SK-N-SH (cell line): ENCODE results near the gene NLK. TPM values are rescaled to one million over a fixed set of nuclear protein-coding genes. Genes with fewer than 3 reads are reported as not detected.

Source experiments
- CTCF ChIA-PET: fragments of 300-600, 350-600 bp; formaldehyde crosslinking; extraction: SDS; loops from one replicate; lab custom pipeline; 2021; lab: Yijun Ruan, JAX
- POLR2A ChIA-PET: fragments of 350-600 bp; sonication (Branson Sonifier 250); formaldehyde crosslinking; extraction: SDS; loops from one replicate; lab custom pipeline; 2020; ENCODE audit warnings: antibody characterized with exemption, inconsistent platforms; lab: Yijun Ruan, JAX
- DNase-seq: peaks from one replicate; pipeline ENCODE4 v3.0.0; 2012
- H2AFZ ChIP-seq: fragments of 200-600 bp; sonication (generic); 2 replicates; pipeline ENCODE4 v1.8.1; 2016; ENCODE audit warnings: antibody characterized with exemption, mild to moderate bottlenecking, low read depth
- H3F3A ChIP-seq: fragments of 200-600 bp; sonication (generic); replicated peaks from 2 replicates; pipeline ENCODE3; 2016; ENCODE audit warnings: antibody characterized with exemption, mild to moderate bottlenecking; ENCODE audit not compliant: insufficient read depth
- H3K27ac ChIP-seq, 2 experiments: fragments of 200-500 bp in 1 of 2; fragments of 200-600 bp in 1 of 2; sonication (Bioruptor generic) in 1 of 2; sonication (generic), shearing (Covaris generic) in 1 of 2; 2 replicates each; pipeline versions ENCODE4 v1.5.1 to v1.6.1; 2014 to 2016; ENCODE audit warnings: low read depth in 2 of 2, inconsistent platforms in 1 of 2, low read length in 1 of 2, mild to moderate bottlenecking in 1 of 2, mixed read lengths in 1 of 2
- H3K27me3 ChIP-seq: fragments of 200-600 bp; sonication (generic), shearing (Covaris generic); 2 replicates; pipeline ENCODE4 v1.6.1; 2016; ENCODE audit warnings: mixed run types; ENCODE audit not compliant: insufficient read depth
- H3K36me3 ChIP-seq, 2 experiments: fragments of 200-500 bp in 1 of 2; fragments of 200-600 bp in 1 of 2; sonication (Bioruptor generic) in 1 of 2; sonication (generic) in 1 of 2; replicated peaks in 1 of 2; 2 replicates each; pipeline versions ENCODE3 to v1.5.1; 2014 to 2016; ENCODE audit warnings: low read length in 1 of 2, mild to moderate bottlenecking in 1 of 2; ENCODE audit not compliant: insufficient read depth in 2 of 2, control insufficient read depth in 1 of 2
- H3K4me1 ChIP-seq, 2 experiments: fragments of 200-500 bp in 1 of 2; fragments of 200-600 bp in 1 of 2; sonication (Bioruptor generic) in 1 of 2; sonication (generic), shearing (Covaris generic) in 1 of 2; 2 replicates each; pipeline versions ENCODE4 v1.5.1 to v1.6.1; 2014 to 2016; ENCODE audit warnings: low read depth in 1 of 2, low read length in 1 of 2, mixed run types in 1 of 2; ENCODE audit not compliant: insufficient read depth in 2 of 2, control insufficient read depth in 1 of 2
- H3K4me2 ChIP-seq: fragments of 200-600 bp; sonication (generic), shearing (Covaris generic); 2 replicates; pipeline ENCODE4 v1.6.1; 2017; ENCODE audit warnings: mixed run types
- H3K4me3 ChIP-seq, 2 experiments: fragments of 200-500 bp in 1 of 2; fragments of 200-600 bp in 1 of 2; sonication (Bioruptor generic) in 1 of 2; sonication (generic), shearing (Covaris generic) in 1 of 2; 2 replicates each; pipeline versions ENCODE4 v1.5.1 to v1.8.1; 2014 to 2016; ENCODE audit warnings: low read depth in 2 of 2, inconsistent platforms in 1 of 2, low read length in 1 of 2, mild to moderate bottlenecking in 1 of 2, mixed read lengths in 1 of 2, moderate library complexity in 1 of 2
- H3K79me2 ChIP-seq: fragments of 200-600 bp; sonication (generic); 2 replicates; pipeline ENCODE4 v1.8.1; 2017; ENCODE audit warnings: mild to moderate bottlenecking; ENCODE audit not compliant: insufficient read depth
- H3K9ac ChIP-seq: fragments of 200-600 bp; sonication (generic); 2 replicates; pipeline ENCODE4 v1.6.1; 2017; ENCODE audit warnings: mixed run types
- H3K9me2 ChIP-seq: fragments of 200-600 bp; sonication (generic); 2 replicates; pipeline ENCODE4 v1.6.1; 2017; ENCODE audit warnings: mixed run types
- H3K9me3 ChIP-seq: fragments of 200-600 bp; sonication (generic); 2 replicates; pipeline ENCODE4 v1.6.1; 2017; ENCODE audit warnings: mixed run types, mild to moderate bottlenecking, moderate library complexity
- H4K20me1 ChIP-seq: fragments of 200-600 bp; sonication (generic); 2 replicates; pipeline ENCODE4 v1.6.1; 2017; ENCODE audit warnings: mild to moderate bottlenecking, mixed run types; ENCODE audit not compliant: insufficient read depth
- ELF1 ChIP-seq: IDR thresholded peaks from 2 replicates; pipeline ENCODE4 v1.4.0; 2012
- FOXJ3 ChIP-seq: sonication (generic); formaldehyde crosslinking; IDR thresholded peaks from 2 replicates; pipeline ENCODE4 v1.5.1; 2020; ENCODE audit warnings: mild to moderate bottlenecking, missing genetic modification reagents
- FOXM1 ChIP-seq: IDR thresholded peaks from 2 replicates; pipeline ENCODE4 v1.4.0; 2012; ENCODE audit warnings: low read depth, mild to moderate bottlenecking
- GATA2 ChIP-seq: sonication (generic); formaldehyde crosslinking; IDR thresholded peaks from 2 replicates; pipeline ENCODE4 v1.5.0; 2020; ENCODE audit warnings: mild to moderate bottlenecking, missing genetic modification reagents
- JUND ChIP-seq: IDR thresholded peaks from 2 replicates; pipeline ENCODE4 v1.4.0; 2012
- MXI1 ChIP-seq: IDR thresholded peaks from 2 replicates; pipeline ENCODE4 v1.6.1; 2012; ENCODE audit warnings: mild to moderate bottlenecking, low read depth, low read length, improper control_type of control experiment
- NFIC ChIP-seq: IDR thresholded peaks from 2 replicates; pipeline ENCODE4 v1.4.0; 2012; ENCODE audit warnings: borderline replicate concordance
- NRF1 ChIP-seq: IDR thresholded peaks from 2 replicates; pipeline ENCODE4 v1.6.1; 2012; ENCODE audit warnings: low read depth, mild to moderate bottlenecking, low read length
- PBX3 ChIP-seq: IDR thresholded peaks from 2 replicates; pipeline ENCODE4; 2012
- POLR2AphosphoS5 ChIP-seq: IDR thresholded peaks from 2 replicates; pipeline ENCODE4 v1.6.1; 2012; ENCODE audit warnings: low read depth, low read length
- RCOR1 ChIP-seq: fragments of 150-350 bp; IDR thresholded peaks from 2 replicates; pipeline ENCODE4 v1.6.1; 2017; ENCODE audit warnings: antibody characterized with exemption, low read length
- REST ChIP-seq: IDR thresholded peaks from 2 replicates; pipeline ENCODE4 v1.6.1; 2012; ENCODE audit warnings: mild to moderate bottlenecking, low read depth, low read length, moderate library complexity
- RXRA ChIP-seq: IDR thresholded peaks from 2 replicates; pipeline ENCODE4 v1.4.0; 2012; ENCODE audit warnings: low read depth, mild to moderate bottlenecking, borderline replicate concordance
- TCF12 ChIP-seq: IDR thresholded peaks from 2 replicates; pipeline ENCODE4 v1.4.0; 2012
- YY1 ChIP-seq: IDR thresholded peaks from 2 replicates; pipeline ENCODE4 v1.4.0; 2012; ENCODE audit warnings: low read depth, mild to moderate bottlenecking
- WGBS: methylation state at CpG from one replicate; pipeline ENCODE4 v1.1.6; 2017; ENCODE audit warnings: low lambda C conversion rate; 5-methylcytosine and 5-hydroxymethylcytosine counted together
- polyA plus RNA-seq, 3 experiments: library from polyadenylated mRNA; depleted of rRNA; stranded (reverse); fragments of >200 nt; gene quantifications; 2 replicates each; pipeline ENCODE4 v1.2.3, GENCODE V29; 2012
- TF ChIP-seq, protein P1 (sequence below): fragments of 150-350 bp; IDR thresholded peaks from 2 replicates; pipeline ENCODE4 v1.6.1; 2016; ENCODE audit warnings: mild to moderate bottlenecking, low read depth, low read length
- TF ChIP-seq, protein P2 (sequence below): IDR thresholded peaks from 2 replicates; pipeline ENCODE4 v1.4.0; 2012; ENCODE audit warnings: low read depth

The NLK gene
- polyA plus RNA-seq, 1 of the 3 experiments (the other 2 are of a cell fraction) = 12.3 TPM

GRCh38 chr17:28056276-28056620 lies 13.8 kb downstream of the NLK start:
- H3K9me3 ChIP-seq = no peaks in the 10 kb centered on the region
- H3K9me2 ChIP-seq = no peaks in the 10 kb centered on the region
- no peak for DNase-seq
- H3K27ac ChIP-seq = no peak overlapping the region
- H4K20me1 ChIP-seq = peaks cover 63% of the 10 kb centered on the region
- 90% methylated on average over 3 of the region's 3 CpGs for WGBS
- ChIA-PET POLR2A (no interaction called here), CTCF (no interaction called here)
- peaks cover 5 to 13% of the 10 kb centered on the region in 2 experiments; a peak in 3 of 4 replicates for H3K4me1 ChIP-seq
- H3K79me2 ChIP-seq = peaks cover 100% of the 10 kb centered on the region
- peaks cover 6% of the 10 kb centered on the region for H3F3A ChIP-seq
- H3K36me3 ChIP-seq = no peaks in the 10 kb centered on the region
- H2AFZ ChIP-seq = no peak overlapping the region
- no peaks in the 10 kb centered on the region for H3K27me3 ChIP-seq
- no peak overlapping the region for H3K4me2 ChIP-seq
- H3K4me3 ChIP-seq = no peak overlapping the region
- no peak for TF ChIP-seq TCF12
- no peak for TF ChIP-seq POLR2AphosphoS5
- TF ChIP-seq JUND = no peak
- TF ChIP-seq RCOR1 = no peak
- TF ChIP-seq REST = no peak
- TF ChIP-seq NFIC = no peak
- no peak for TF ChIP-seq GATA2 (CRISPR knock-in tag)
- no peak for TF ChIP-seq PBX3
- TF ChIP-seq FOXM1 = no peak
- TF ChIP-seq NRF1 = no peak
- TF ChIP-seq, protein P1, sequence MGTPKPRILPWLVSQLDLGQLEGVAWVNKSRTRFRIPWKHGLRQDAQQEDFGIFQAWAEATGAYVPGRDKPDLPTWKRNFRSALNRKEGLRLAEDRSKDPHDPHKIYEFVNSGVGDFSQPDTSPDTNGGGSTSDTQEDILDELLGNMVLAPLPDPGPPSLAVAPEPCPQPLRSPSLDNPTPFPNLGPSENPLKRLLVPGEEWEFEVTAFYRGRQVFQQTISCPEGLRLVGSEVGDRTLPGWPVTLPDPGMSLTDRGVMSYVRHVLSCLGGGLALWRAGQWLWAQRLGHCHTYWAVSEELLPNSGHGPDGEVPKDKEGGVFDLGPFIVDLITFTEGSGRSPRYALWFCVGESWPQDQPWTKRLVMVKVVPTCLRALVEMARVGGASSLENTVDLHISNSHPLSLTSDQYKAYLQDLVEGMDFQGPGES = no peak
- TF ChIP-seq, protein P2, sequence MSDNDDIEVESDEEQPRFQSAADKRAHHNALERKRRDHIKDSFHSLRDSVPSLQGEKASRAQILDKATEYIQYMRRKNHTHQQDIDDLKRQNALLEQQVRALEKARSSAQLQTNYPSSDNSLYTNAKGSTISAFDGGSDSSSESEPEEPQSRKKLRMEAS = no peak
- no peak for TF ChIP-seq MXI1
- TF ChIP-seq RXRA = no peak
- no peak for TF ChIP-seq YY1
- TF ChIP-seq ELF1 = no peak
- TF ChIP-seq FOXJ3 = no peak
- H3K9ac ChIP-seq = no peak overlapping the region
